Muscle layer of colon (tissue), 2 donors: ENCODE data around the gene DBX1.

ENCODE experiments used
- H3K27ac ChIP-seq: one replicate; pipeline ENCODE4 v1.7.0; 2013; ENCODE audit warnings: low read depth, mild to moderate bottlenecking, low read length, moderate library complexity
- H3K27me3 ChIP-seq, 2 donors: one replicate each; pipeline ENCODE4 v1.7.0; 2013; ENCODE audit warnings: low read length in 2 of 2, mild to moderate bottlenecking in 2 of 2; ENCODE audit not compliant: insufficient read depth in 2 of 2, control insufficient read depth in 1 of 2
- H3K36me3 ChIP-seq: one replicate; pipeline ENCODE4 v1.7.0; 2013; ENCODE audit warnings: mild to moderate bottlenecking, low read length; ENCODE audit not compliant: insufficient read depth
- H3K4me1 ChIP-seq: one replicate; pipeline ENCODE4 v1.7.0; 2013; ENCODE audit warnings: mild to moderate bottlenecking, low read length; ENCODE audit not compliant: insufficient read depth
- H3K4me3 ChIP-seq, 2 donors: one replicate each; pipeline ENCODE4 v1.7.0; 2013; ENCODE audit warnings: low read length in 2 of 2, low read depth in 1 of 2, mild to moderate bottlenecking in 1 of 2, moderate library complexity in 1 of 2
- H3K9ac ChIP-seq: one replicate; pipeline ENCODE4 v1.7.0; 2013; ENCODE audit warnings: low read length
- H3K9me3 ChIP-seq: one replicate; pipeline ENCODE4 v1.7.0; 2013; ENCODE audit warnings: mild to moderate bottlenecking, low read length
- donor health status: abdominal sarcoma.
- donor health status: Adenocarcinoma of cecum.

DBX1 gene

GRCh38 chr11:20117291-20117690 is 43.0 kb downstream of the DBX1 start:
- H3K4me1 ChIP-seq: peaks cover 28% of the 10 kb centered on the region
- H3K9me3 ChIP-seq: no peaks in the 10 kb centered on the region
- peaks cover 36% of the 10 kb centered on the region for H3K36me3 ChIP-seq
- H3K4me3 ChIP-seq: no peak overlapping the region
- H3K27ac ChIP-seq: no peak overlapping the region
- no peaks in the 10 kb centered on the region for H3K27me3 ChIP-seq
- no peak overlapping the region for H3K9ac ChIP-seq

- peaks cover 33% of the 10 kb centered on the region for H3K4me1 ChIP-seq
- no peaks in the 10 kb centered on the region for H3K27me3 ChIP-seq
- peaks cover 36% of the 10 kb centered on the region for H3K36me3 ChIP-seq
- H3K9ac ChIP-seq: no peak overlapping the region
- H3K27ac ChIP-seq: peak overlapping the region; percentile 17
- H3K4me3 ChIP-seq: no peak overlapping the region
- no peaks in the 10 kb centered on the region for H3K9me3 ChIP-seq
Observed at GRCh38 chr11:20116825-20117224, 43.5 kb downstream of the DBX1 start.

- H3K27me3 ChIP-seq: no peaks in the 10 kb centered on the region
- no peak overlapping the region for H3K27ac ChIP-seq
- H3K9me3 ChIP-seq: no peaks in the 10 kb centered on the region
- H3K36me3 ChIP-seq: peaks cover 34% of the 10 kb centered on the region
- H3K9ac ChIP-seq: no peak overlapping the region
- no peak overlapping the region for H3K4me3 ChIP-seq
- H3K4me1 ChIP-seq: peaks cover 46% of the 10 kb centered on the region
Observed at GRCh38 chr11:20114588-20114987, 45.7 kb downstream of the DBX1 start.

GRCh38 chr11:20113149-20113438 is 47.2 kb downstream of the DBX1 start:
- Histone ChIP-seq H3K27me3 (no peaks in the 10 kb centered on the region), H3K27ac (peak overlapping the region; percentile 78), H3K36me3 (peaks cover 31% of the 10 kb centered on the region), H3K4me3 (peak overlapping the region in 1 of 2 donors; percentile 16), H3K9me3 (no peaks in the 10 kb centered on the region), H3K9ac (no peak overlapping the region), H3K4me1 (peaks cover 57% of the 10 kb centered on the region)

- no peaks in the 10 kb centered on the region for H3K9me3 ChIP-seq
- H3K36me3 ChIP-seq: peaks cover 36% of the 10 kb centered on the region
- H3K4me1 ChIP-seq: peaks cover 57% of the 10 kb centered on the region
- H3K27me3 ChIP-seq: no peaks in the 10 kb centered on the region
- H3K4me3 ChIP-seq: peak overlapping the region in 1 of 2 donors; percentile 16
- H3K9ac ChIP-seq: no peak overlapping the region
- H3K27ac ChIP-seq: peak overlapping the region; percentile 78
Observed at GRCh38 chr11:20112291-20113148, 47.8 kb downstream of the DBX1 start.

GRCh38 chr11:20111871-20112270 is 48.4 kb downstream of the DBX1 start:
- peak overlapping the region; percentile 78 for H3K27ac ChIP-seq
- H3K4me3 ChIP-seq: no peak overlapping the region
- H3K27me3 ChIP-seq: no peaks in the 10 kb centered on the region
- peaks cover 57% of the 10 kb centered on the region for H3K4me1 ChIP-seq
- no peaks in the 10 kb centered on the region for H3K9me3 ChIP-seq
- H3K9ac ChIP-seq: no peak overlapping the region
- peaks cover 40% of the 10 kb centered on the region for H3K36me3 ChIP-seq

- no peaks in the 10 kb centered on the region for H3K27me3 ChIP-seq
- H3K9me3 ChIP-seq: no peaks in the 10 kb centered on the region
- peaks cover 40% of the 10 kb centered on the region for H3K36me3 ChIP-seq
- peak overlapping the region; percentile 78 for H3K27ac ChIP-seq
- peaks cover 51% of the 10 kb centered on the region for H3K4me1 ChIP-seq
- no peak overlapping the region for H3K9ac ChIP-seq
- no peak overlapping the region for H3K4me3 ChIP-seq
Observed at GRCh38 chr11:20110908-20111669, 49.2 kb downstream of the DBX1 start.

GRCh38 chr11:20109731-20110445 is 50.4 kb downstream of the DBX1 start:
- Histone ChIP-seq H3K9ac (no peak overlapping the region), H3K27ac (peak overlapping the region; percentile 35), H3K27me3 (no peaks in the 10 kb centered on the region), H3K9me3 (no peaks in the 10 kb centered on the region), H3K4me3 (no peak overlapping the region), H3K36me3 (peaks cover 47% of the 10 kb centered on the region), H3K4me1 (peaks cover 46% of the 10 kb centered on the region)
